GM12891 (cell line): ENCODE data around the gene IZUMO1R.

Experiments used
- PAX5 ChIP-seq: IDR thresholded peaks from 2 replicates; pipeline ENCODE4 v1.6.1; 2011; ENCODE audit warnings: low read length, moderate library complexity, mild to moderate bottlenecking; ENCODE audit not compliant: insufficient read depth, severe bottlenecking
- POLR2A ChIP-seq: IDR thresholded peaks from 2 replicates; pipeline ENCODE4 v1.6.1; 2011; ENCODE audit warnings: low read depth, low read length, control low read depth
- POLR2AphosphoS5 ChIP-seq: IDR thresholded peaks from 2 replicates; pipeline ENCODE4 v1.6.1; 2011; ENCODE audit warnings: low read depth, low read length, control low read depth
- TAF1 ChIP-seq: IDR thresholded peaks from 2 replicates; pipeline ENCODE4 v1.6.1; 2011; ENCODE audit warnings: low read depth, low read length, control low read depth

DNA sequence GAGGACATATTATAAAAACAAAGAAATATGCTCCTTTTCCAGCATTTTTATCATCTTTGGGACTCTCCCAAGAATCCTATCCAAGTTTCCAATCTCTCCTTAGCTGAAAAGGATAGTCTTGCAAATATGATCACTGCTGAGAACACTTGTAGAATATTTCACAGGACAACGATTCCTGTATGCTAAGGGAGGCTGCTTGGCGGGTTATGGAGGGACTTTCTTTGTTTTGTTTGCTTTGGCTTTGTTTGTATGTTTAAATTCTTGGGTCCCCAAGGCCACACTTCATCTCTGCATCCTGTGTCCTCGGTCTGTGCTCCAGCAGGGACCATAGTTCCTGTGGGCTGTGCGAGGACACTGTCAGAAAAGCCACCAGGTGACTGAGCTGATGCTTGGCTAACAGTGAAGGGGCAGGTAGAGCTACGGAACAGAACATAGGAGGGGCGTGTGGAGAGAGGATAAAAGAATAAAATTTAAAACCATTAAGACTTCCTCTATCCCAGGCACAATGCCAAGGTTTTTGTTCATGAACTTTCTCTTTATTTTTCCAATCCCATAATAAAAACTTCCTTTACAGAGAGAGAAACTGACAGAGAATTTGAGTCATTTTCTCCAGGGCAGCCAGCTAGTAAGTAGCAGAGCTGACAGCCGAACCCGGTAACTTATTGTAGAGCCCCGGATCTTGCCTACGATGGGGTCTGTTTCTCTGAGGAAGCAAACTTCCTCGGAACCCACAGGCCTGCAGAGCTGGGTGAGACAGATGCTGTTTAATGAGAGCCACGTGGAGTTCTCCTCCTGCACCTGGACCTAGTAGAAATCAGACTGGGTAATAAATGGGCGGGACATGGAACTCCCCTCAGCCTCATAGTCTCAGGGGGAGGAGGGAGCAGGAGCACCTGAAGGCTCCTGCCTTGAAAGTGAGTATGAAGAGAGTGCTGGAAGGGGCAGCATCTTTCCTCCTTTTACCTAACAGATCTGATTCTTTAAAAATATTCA, at the start of gene IZUMO1R:
- TF ChIP-seq TAF1 (no peak), POLR2AphosphoS5 (no peak), POLR2A (no peak), PAX5 (no peak)
